Measurements from ENCODE around the gene RMND5B.
"Not testable (repeated sequence)": the region's sequence is repeated elsewhere in the genome, so short reads cannot be mapped to it uniquely, and the experiment has no call there.

Gene RMND5B

DNA sequence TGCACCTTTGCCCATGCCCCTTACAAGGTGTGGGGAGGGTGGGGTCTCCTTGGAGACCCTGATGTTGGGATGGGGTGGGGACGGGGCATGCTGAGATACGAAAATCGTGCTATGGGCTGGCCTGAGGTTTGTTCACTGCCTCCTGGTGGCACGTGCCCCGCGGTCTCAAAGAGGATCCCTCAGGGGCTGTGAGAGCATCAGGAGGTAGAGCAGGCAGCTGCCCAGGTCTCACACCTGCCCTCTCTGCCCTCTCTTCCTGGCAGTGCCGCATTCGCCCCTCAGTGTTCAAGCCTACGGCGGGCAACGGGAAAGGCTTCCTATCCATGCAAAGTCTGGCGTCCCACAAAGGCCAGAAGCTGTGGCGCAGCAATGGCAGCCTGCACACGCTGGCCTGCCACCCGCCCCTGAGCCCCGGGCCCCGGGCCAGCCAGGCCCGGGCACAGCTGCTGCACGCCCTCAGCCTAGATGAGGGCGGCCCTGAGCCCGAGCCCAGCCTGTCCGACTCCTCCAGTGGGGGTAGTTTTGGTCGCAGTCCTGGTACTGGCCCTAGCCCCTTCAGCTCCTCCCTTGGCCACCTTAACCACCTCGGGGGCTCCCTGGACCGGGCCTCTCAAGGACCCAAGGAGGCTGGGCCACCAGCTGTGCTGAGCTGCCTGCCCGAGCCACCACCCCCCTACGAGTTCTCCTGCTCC lies 10.8 kb upstream of the RMND5B start:
- Mint-ChIP-seq H3K27ac (no peak overlapping the region), H3K27me3 (no peaks in the 10 kb centered on the region), H3K4me1 (ENCODE audit: low read depth) (peaks cover 40% of the 10 kb centered on the region), H3K4me3 (no peak overlapping the region), H3K9me3 (no peaks in the 10 kb centered on the region), H3K36me3 (ENCODE audit: low read depth) (peaks cover 24% of the 10 kb centered on the region)
- no peak for DNase-seq

DNA sequence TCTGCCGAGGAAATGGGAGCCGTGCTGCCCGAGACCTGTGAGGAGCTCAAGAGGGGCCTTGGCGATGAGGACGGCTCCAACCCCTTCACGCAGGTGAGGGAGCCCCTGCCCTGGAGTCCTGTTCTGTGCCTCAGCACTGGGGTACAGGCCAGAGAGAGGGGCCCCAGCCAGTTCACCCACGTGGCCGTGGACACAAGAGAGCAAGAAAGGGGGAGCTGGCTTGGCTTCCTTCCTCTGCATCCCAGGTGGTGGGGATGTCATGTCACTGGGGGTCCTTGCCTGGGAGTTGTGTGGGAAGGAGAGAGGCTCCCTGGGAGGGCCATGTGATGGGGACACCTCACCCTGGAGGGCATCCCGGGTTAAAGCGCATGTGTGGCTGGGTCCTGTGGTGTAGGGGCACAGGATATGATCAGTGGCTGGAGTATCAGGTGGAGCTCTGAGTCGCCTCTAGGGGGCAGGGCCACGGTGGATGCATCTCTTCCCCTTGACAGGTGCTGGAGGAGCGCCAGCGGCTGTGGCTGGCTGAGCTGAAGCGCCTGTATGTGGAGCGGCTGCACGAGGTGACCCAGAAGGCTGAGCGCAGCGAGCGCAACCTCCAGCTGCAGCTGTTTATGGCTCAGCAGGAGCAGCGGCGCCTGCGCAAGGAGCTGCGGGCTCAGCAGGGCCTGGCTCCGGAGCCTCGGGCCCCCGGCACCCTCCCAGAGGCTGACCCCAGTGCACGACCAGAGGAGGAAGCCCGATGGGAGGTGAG lies 10.0 kb upstream of the RMND5B start:
- Mint-ChIP-seq H3K4me1 (ENCODE audit: low read depth) (peaks cover 33% of the 10 kb centered on the region), H3K4me3 (no peak overlapping the region), H3K36me3 (ENCODE audit: low read depth) (peaks cover 24% of the 10 kb centered on the region), H3K9me3 (no peaks in the 10 kb centered on the region), H3K27me3 (no peaks in the 10 kb centered on the region), H3K27ac (no peak overlapping the region)
- peak; percentile 82 for DNase-seq

DNA sequence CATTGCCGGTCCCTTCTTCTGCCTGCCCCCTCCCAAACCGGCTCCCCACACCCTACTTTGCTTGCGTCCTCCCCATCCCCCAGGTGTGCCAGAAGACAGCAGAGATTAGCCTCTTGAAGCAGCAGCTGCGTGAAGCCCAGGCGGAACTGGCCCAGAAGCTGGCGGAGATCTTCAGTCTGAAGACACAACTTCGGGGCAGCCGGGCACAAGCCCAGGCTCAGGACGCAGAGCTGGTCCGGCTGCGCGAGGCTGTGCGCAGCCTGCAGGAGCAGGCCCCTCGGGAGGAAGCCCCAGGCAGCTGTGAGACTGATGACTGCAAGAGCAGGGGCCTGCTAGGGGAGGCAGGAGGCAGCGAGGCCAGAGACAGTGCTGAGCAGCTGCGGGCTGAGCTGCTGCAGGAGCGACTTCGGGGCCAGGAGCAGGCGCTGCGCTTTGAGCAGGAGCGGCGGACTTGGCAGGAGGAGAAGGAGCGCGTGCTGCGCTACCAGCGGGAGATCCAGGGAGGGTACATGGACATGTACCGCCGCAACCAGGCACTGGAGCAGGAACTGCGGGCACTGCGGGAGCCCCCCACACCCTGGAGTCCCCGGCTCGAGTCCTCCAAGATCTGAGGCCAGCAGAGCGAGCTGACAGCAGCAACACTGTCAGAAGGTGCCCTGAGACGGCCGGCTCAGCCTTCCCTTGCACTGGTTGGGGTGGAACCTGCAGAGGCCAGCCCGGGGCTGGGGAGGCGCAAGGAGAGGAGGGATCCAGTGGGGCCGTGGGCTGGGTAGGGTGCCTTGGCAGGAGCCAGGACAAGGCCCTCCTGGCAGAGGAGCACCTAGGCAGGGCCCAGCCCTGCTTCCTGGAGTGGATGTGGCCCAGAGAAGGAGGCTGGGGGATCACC lies 9.2 kb upstream of the RMND5B start:
- H3K27me3 Mint-ChIP-seq: no peaks in the 10 kb centered on the region
- peaks cover 24% of the 10 kb centered on the region for H3K4me1 Mint-ChIP-seq (ENCODE audit: low read depth)
- peaks cover 24% of the 10 kb centered on the region for H3K36me3 Mint-ChIP-seq (ENCODE audit: low read depth)
- no peaks in the 10 kb centered on the region for H3K9me3 Mint-ChIP-seq
- no peak overlapping the region for H3K27ac Mint-ChIP-seq
- no peak for DNase-seq
- H3K4me3 Mint-ChIP-seq: no peak overlapping the region

DNA sequence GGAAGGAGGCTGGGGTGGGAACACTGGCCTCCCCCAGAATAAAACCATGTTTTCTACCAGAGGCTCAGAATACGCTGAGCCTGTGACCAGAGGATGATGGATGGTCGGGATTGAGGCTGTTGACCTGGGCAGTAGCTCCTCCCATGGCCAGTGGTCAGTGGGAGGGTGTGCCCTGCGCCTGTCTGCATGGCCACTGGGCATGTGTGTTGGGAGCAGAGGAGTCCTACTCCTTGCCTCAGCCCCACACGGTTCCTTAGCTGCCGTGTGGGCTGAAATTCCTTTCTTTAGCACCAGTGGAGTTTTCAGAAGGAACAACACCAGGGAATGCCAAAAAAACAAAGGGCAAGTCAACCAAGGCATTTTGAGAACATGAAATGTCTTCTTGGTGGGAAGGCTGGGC lies 8.5 kb upstream of the RMND5B start:
- H3K4me3 Mint-ChIP-seq: no peak overlapping the region
- DNase-seq: no peak
- no peaks in the 10 kb centered on the region for H3K9me3 Mint-ChIP-seq
- no peak overlapping the region for H3K27ac Mint-ChIP-seq
- H3K36me3 Mint-ChIP-seq (ENCODE audit: low read depth): peaks cover 24% of the 10 kb centered on the region
- peaks cover 17% of the 10 kb centered on the region for H3K4me1 Mint-ChIP-seq (ENCODE audit: low read depth)
- H3K27me3 Mint-ChIP-seq: no peaks in the 10 kb centered on the region

DNA sequence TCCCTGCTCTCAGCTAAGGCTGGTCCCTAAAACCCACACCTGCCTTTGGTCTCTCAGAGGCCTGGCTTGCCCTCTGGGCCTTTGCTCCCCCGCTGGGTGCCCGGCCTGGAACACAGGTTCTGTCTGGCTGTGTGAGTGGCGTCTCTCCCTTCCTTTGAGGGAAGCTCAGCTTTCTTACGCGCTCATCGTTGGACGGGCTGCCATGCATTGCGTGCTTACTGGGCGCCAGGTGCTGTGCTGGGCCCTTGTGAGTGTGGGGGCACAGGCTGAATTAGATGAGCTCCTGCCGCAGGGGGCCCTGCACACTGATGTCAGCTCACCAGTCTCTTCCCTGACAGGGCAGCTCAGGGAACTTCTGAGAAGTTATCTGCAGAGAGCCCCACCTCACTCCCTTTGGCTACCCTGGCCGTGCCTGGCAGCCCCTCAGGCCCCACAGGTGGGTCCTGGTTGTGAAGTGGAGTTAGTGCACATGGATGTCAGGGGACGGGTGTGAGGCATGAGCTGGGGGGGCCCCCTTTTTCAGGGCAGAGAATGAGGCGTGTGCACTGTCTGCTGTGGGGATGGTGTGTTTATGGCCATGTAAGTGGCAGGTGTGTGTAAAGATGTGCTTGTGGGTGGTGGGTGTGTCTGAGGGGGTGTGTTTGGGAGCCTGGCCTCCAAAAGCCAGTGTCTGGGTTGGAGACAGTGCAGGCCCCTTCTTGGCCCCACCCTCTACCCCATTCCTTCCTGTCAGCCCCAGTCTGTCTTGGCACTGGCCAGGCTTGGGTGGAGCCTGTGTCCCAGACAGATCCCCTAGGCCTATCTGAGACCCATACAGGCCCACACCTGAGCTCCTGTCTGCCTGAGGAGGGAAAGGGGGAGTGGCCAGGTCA lies 7.5 kb upstream of the RMND5B start:
- peaks cover 24% of the 10 kb centered on the region for H3K36me3 Mint-ChIP-seq (ENCODE audit: low read depth)

DNA sequence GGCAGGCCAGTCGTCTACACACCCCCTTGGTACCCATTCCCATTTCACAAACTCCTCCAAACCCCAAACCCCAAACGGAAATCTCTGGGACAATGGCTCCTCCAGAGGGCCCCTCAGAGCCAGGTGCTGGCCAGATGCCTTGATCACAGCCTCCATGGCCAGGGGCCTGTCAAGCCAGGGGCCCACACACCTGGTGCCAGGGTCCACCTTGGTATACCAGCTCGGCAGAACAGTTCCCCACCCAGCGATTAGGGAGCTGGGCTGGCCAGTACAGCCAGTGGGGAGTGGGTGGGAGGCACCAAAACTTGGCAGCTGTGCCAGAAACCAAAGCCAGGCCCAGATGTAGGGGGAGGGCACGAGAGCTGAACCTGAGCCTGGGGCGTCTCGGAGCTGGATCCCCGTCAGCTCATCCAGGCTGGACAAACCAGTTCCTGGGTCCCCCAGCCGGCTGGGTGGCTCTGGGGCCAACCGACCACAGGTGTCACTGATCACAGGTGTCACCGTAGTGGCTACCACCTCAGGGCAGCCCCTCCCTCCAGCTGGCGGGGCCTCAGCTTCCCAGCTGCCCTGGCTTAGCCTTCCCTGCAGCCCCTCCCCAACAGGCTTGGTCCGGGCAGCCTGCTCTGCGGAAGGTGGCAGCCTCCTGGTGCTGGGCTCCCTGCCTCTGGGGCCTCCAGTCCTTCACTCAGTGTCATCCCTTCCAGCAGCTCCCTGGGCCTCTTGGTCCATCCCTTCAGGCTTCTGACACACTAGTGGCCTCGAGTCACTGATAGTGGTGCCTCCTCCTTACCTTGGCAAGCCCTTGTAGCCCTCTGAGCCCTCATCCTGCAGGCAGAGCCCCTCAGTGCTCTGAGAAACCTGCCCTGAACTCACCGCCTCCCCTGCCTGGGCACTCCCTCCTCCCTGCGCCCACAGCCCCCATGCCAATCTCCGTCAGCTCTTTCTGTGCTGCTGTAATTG lies 6.6 kb upstream of the RMND5B start:
- H3K4me1 Mint-ChIP-seq (ENCODE audit: low read depth): peaks cover 13% of the 10 kb centered on the region
- H3K27ac Mint-ChIP-seq: no peak overlapping the region
- no peaks in the 10 kb centered on the region for H3K27me3 Mint-ChIP-seq
- no peak overlapping the region for H3K4me3 Mint-ChIP-seq
- no peaks in the 10 kb centered on the region for H3K9me3 Mint-ChIP-seq
- H3K36me3 Mint-ChIP-seq (ENCODE audit: low read depth): peaks cover 24% of the 10 kb centered on the region
- no peak for DNase-seq

More for the DNA sequence above, 7.5 kb upstream of the RMND5B start:
- Mint-ChIP-seq H3K27ac (no peak overlapping the region), H3K27me3 (no peaks in the 10 kb centered on the region), H3K4me1 (ENCODE audit: low read depth) (peaks cover 13% of the 10 kb centered on the region), H3K4me3 (no peak overlapping the region), H3K9me3 (no peaks in the 10 kb centered on the region)
- DNase-seq: no peak

DNA sequence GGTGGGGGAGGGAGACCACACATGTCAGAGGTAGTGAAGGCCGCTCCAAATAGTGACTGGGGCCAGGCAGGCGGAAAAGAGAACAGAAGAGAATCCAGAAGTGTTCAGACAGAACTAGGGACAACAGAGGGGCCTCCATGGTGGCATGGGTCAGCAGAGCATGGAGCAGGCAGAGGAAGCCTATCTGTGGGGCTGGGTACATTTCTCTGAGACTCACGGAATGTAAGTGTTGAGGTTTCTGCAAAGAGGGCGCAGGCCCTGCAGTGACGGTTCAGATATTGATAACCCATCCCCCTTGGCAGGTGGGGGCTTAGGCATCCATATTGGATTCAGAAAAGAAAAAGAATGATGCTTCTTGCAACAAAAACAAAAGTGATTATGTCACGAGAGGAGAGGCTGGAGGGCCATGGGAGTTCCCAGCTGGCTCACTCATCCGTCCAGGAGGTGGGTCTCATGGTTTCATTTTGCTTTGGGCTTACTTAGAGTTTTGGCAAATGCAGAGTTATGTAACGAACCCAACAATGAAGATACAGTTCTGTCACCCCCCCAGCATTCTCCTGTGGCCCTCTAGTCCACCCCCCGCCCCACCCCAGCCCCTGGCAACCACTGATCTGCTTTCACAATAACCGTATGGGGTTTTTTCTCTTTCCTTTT lies 5.4 kb upstream of the RMND5B start:
- no peak for DNase-seq
- H3K4me1 Mint-ChIP-seq (ENCODE audit: low read depth): peaks cover 17% of the 10 kb centered on the region
- peaks cover 24% of the 10 kb centered on the region for H3K36me3 Mint-ChIP-seq (ENCODE audit: low read depth)
- H3K27me3 Mint-ChIP-seq: no peaks in the 10 kb centered on the region
- H3K9me3 Mint-ChIP-seq: no peaks in the 10 kb centered on the region
- H3K27ac Mint-ChIP-seq: no peak overlapping the region
- H3K4me3 Mint-ChIP-seq: no peak overlapping the region

DNA sequence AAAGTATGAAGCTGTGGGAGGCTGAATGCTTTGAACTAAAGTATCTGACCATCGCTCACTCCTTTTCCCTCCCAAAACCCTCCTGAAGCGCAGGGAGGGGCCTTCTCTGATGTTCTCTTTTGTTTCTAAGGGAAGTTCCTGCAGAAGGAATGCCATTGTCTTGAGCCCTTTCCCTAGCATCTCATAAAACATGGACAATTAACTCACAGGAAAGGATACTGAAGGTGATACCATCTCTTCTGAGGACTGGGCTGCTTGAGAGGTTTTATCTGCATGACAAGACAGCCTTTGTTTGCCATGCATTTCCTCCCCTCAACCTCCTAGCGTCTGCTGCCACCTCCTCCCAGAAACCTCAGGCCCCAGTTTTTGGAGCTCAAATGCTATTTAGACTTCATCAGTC lies 4.3 kb upstream of the RMND5B start:
- H3K27me3 Mint-ChIP-seq: no peaks in the 10 kb centered on the region
- peaks cover 21% of the 10 kb centered on the region for H3K36me3 Mint-ChIP-seq (ENCODE audit: low read depth)
- H3K4me1 Mint-ChIP-seq (ENCODE audit: low read depth): peaks cover 7% of the 10 kb centered on the region
- no peak for DNase-seq
- H3K27ac Mint-ChIP-seq: no peak overlapping the region
- H3K4me3 Mint-ChIP-seq: no peak overlapping the region
- no peaks in the 10 kb centered on the region for H3K9me3 Mint-ChIP-seq

DNA sequence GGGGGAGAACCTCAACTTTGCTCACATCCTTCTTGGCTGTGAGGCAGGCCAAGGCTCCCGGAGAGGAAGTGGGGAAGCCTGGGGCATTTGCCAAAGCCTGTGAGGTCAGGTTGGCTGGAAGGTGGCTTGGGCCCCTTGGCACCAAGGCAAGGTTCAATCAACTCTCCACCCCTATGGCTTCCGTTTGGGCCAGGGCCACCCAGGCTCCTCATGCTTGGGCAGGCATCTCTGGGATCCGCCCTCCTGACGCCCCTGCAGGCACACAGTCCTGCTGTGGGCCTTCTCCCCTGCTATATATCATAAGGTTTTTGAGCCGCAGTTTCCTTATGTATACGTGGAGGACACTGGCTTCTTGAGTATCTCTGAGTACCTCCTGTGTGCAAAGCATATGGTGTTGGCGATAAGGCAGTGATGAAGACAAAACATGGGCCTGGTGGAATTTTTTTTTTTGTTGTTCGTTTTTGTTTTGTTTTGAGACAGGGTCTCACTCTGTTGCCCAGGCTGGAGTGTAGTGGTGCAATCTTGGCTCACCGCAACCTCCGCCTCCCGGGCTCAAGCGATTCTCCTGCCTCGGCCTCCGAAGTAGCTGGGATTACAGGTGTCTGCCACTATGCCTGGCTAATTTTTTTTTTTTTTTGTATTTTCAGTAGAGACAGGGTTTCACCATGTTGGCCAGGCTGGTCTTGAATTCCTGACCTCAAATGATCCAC lies 3.4 kb upstream of the RMND5B start:
- not testable (repeated sequence) for H3K27me3 Mint-ChIP-seq, H3K9me3 Mint-ChIP-seq, H3K4me3 Mint-ChIP-seq, DNase-seq, H3K27ac Mint-ChIP-seq
- Mint-ChIP-seq H3K36me3 (ENCODE audit: low read depth) (peaks cover 17% of the 10 kb centered on the region), H3K4me1 (ENCODE audit: low read depth) (peaks cover 13% of the 10 kb centered on the region)

DNA sequence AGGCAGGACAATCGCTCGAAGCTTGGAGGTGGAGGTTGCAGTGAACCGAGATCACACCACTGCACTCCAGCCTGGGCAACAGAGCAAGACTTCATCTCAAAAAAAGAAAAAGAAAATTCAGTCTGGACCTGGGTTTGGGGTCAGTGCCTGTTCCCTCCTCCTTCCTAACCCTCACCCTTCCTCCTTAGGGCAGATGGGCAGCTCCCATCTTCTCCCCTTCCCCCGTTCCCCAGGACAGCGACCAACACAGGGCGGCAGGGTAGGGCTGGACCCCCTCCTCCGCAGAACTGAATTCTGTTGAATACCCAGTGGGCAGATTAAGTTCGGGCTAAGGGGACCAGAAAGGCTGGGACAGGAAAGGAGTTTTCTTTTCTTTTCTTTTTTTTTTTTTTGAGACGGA lies 1.5 kb upstream of the RMND5B start:
- Mint-ChIP-seq H3K36me3 (ENCODE audit: low read depth) (peaks cover 19% of the 10 kb centered on the region), H3K27ac (no peak overlapping the region), H3K4me1 (ENCODE audit: low read depth) (peaks cover 21% of the 10 kb centered on the region), H3K27me3 (no peaks in the 10 kb centered on the region), H3K4me3 (no peak overlapping the region), H3K9me3 (no peaks in the 10 kb centered on the region)
- DNase-seq: no peak

DNA sequence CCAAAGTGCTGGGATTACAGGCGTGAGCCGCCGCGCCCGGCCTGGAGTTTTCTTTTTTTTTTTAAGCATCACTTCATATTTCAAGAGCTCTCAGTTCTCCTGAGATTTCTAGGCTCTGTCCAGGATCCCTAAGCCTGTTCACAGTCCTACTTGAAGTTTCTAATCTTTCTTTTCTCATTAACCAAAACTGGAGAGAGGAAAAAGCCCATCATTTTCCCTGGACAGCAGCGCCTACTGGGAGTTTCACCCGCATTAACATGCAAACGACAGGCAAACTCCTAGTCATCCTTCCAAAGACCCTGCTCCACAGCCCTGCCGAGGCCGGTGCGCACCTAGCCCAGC lies 609 bp upstream of the RMND5B start:
- Mint-ChIP-seq H3K4me1 (ENCODE audit: low read depth) (peaks cover 22% of the 10 kb centered on the region), H3K27ac (peak overlapping the region; percentile 84), H3K4me3 (peak overlapping the region; percentile 74), H3K36me3 (ENCODE audit: low read depth) (peaks cover 28% of the 10 kb centered on the region)
- H3K9me3 Mint-ChIP-seq, H3K27me3 Mint-ChIP-seq, DNase-seq: not testable (repeated sequence)

DNA sequence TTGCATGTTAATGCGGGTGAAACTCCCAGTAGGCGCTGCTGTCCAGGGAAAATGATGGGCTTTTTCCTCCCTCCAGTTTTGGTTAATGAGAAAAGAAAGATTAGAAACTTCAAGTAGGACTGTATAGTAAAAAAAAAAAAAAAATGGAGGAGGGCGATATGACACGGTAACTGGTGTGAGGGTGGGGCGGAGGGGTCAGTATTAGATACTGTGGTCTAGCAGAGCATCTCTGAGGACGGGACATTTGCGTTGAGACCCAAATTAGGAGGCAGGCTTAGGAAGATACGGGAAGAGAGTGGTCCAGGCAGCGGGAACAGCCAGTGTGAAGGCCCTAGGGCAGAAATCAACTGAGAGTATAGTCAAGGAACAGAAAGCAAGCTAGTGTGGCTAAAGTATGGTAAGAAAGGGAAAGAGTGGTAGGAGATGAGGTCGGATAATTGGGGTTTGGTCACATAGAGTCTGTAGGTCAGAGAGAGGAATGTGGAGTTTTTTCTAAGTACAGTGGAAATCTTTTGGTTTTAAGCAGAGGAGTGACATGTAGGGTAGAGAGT lies 707 bp downstream of the RMND5B start:
- Mint-ChIP-seq H3K9me3 (no peaks in the 10 kb centered on the region), H3K27me3 (no peaks in the 10 kb centered on the region), H3K27ac (peak overlapping the region; percentile 81), H3K36me3 (ENCODE audit: low read depth) (peaks cover 41% of the 10 kb centered on the region), H3K4me3 (peak overlapping the region; percentile 84), H3K4me1 (ENCODE audit: low read depth) (peaks cover 30% of the 10 kb centered on the region)
- no peak for DNase-seq
